Neural crest cell (in vitro differentiated cells): ENCODE results near the gene ATPAF2. TPM values are rescaled to one million over a fixed set of nuclear protein-coding genes. Genes with fewer than 3 reads are reported as not detected.

ENCODE experiments used
- DNase-seq: peaks from one replicate; pipeline ENCODE4 v3.0.0; 2021; ENCODE audit warnings: low read depth, mixed read lengths, low spot score
- H3K27ac Mint-ChIP-seq: one replicate; pipeline ENCODE4 v1.8.0; 2021; ENCODE audit warnings: mild to moderate bottlenecking, mixed read lengths; ENCODE audit not compliant: unreplicated experiment
- H3K27me3 Mint-ChIP-seq: 2 replicates; pipeline ENCODE4 v1.8.0; 2021; ENCODE audit warnings: low read depth, mild to moderate bottlenecking, mixed read lengths
- H3K36me3 Mint-ChIP-seq: 2 replicates; pipeline ENCODE4 v1.8.0; 2021; ENCODE audit warnings: low read depth, mild to moderate bottlenecking, mixed read lengths
- H3K4me1 Mint-ChIP-seq: 2 replicates; pipeline ENCODE4 v1.8.0; 2021; ENCODE audit warnings: mixed read lengths
- H3K4me3 Mint-ChIP-seq: one replicate; pipeline ENCODE4 v1.8.0; 2021; ENCODE audit warnings: mild to moderate bottlenecking, mixed read lengths
- H3K9me3 Mint-ChIP-seq: 2 replicates; pipeline ENCODE4 v1.8.0; 2021; ENCODE audit warnings: mixed read lengths
- CTCF ChIP-seq: fragments of 200-600 bp; sonication (generic); conservative IDR thresholded peaks from 2 replicates; pipeline ENCODE4 v1.5.0; 2021; ENCODE audit warnings: antibody characterized with exemption, mild to moderate bottlenecking
- total RNA-seq: library from RNA; stranded (reverse); gene quantifications from 2 replicates; pipeline ENCODE4 v1.2.1, GENCODE V29; 2021

The ATPAF2 gene
- total RNA-seq, 1 donor from 2014 or later, result 23.1 TPM

GRCh38 chr17:18040261-18040858, 1.4 kb upstream of the ATPAF2 start:
- no peaks in the 10 kb centered on the region for H3K36me3 Mint-ChIP-seq
- H3K4me3 Mint-ChIP-seq, result peak overlapping the region; percentile 93
- H3K9me3 Mint-ChIP-seq, result no peaks in the 10 kb centered on the region
- peak overlapping the region; percentile 72 for H3K27ac Mint-ChIP-seq
- no peak for TF ChIP-seq CTCF
- peaks cover 51% of the 10 kb centered on the region for H3K4me1 Mint-ChIP-seq
- no peak for DNase-seq
- no peaks in the 10 kb centered on the region for H3K27me3 Mint-ChIP-seq

GRCh38 chr17:18039535-18040260, 730 bp upstream of the ATPAF2 start:
- Mint-ChIP-seq H3K27ac (peak overlapping the region; percentile 72), H3K27me3 (no peaks in the 10 kb centered on the region), H3K4me3 (peak overlapping the region; percentile 98), H3K4me1 (peaks cover 51% of the 10 kb centered on the region), H3K36me3 (no peaks in the 10 kb centered on the region), H3K9me3 (no peaks in the 10 kb centered on the region)
- TF ChIP-seq CTCF, result no peak
- DNase-seq, result no peak

GRCh38 chr17:18038149-18038850, 668 bp downstream of the ATPAF2 start:
- Mint-ChIP-seq H3K27ac (no peak overlapping the region), H3K4me1 (peaks cover 55% of the 10 kb centered on the region), H3K9me3 (no peaks in the 10 kb centered on the region), H3K4me3 (peak overlapping the region; percentile 98), H3K36me3 (no peaks in the 10 kb centered on the region), H3K27me3 (no peaks in the 10 kb centered on the region)
- no peak for DNase-seq
- no peak for TF ChIP-seq CTCF

- Mint-ChIP-seq H3K4me1 (peaks cover 49% of the 10 kb centered on the region), H3K36me3 (no peaks in the 10 kb centered on the region), H3K9me3 (no peaks in the 10 kb centered on the region), H3K27ac (no peak overlapping the region), H3K4me3 (peak overlapping the region; percentile 98), H3K27me3 (no peaks in the 10 kb centered on the region)
- TF ChIP-seq CTCF, result no peak
- no peak for DNase-seq
These were observed 1.5 kb downstream of the ATPAF2 start for GRCh38 chr17:18037486-18037885.

- Mint-ChIP-seq H3K9me3 (no peaks in the 10 kb centered on the region), H3K27me3 (no peaks in the 10 kb centered on the region), H3K36me3 (no peaks in the 10 kb centered on the region), H3K27ac (no peak overlapping the region), H3K4me3 (peak overlapping the region; percentile 32), H3K4me1 (peaks cover 40% of the 10 kb centered on the region)
- no peak for DNase-seq
- TF ChIP-seq CTCF, result no peak
These were observed 3.3 kb downstream of the ATPAF2 start for GRCh38 chr17:18035704-18036103.
